ENCODE results near the gene TIMP3. TPM values are rescaled to one million over a fixed set of nuclear protein-coding genes. Genes with fewer than 3 reads are reported as not detected.

The TIMP3 gene
- polyA plus RNA-seq, 12 donors = 100 to 167 (median 124) TPM; not detected in 1

- DNase-seq = no peak
Measured at GRCh38 chr22:32826537-32826936, 25.0 kb downstream of the TIMP3 start.

DNA sequence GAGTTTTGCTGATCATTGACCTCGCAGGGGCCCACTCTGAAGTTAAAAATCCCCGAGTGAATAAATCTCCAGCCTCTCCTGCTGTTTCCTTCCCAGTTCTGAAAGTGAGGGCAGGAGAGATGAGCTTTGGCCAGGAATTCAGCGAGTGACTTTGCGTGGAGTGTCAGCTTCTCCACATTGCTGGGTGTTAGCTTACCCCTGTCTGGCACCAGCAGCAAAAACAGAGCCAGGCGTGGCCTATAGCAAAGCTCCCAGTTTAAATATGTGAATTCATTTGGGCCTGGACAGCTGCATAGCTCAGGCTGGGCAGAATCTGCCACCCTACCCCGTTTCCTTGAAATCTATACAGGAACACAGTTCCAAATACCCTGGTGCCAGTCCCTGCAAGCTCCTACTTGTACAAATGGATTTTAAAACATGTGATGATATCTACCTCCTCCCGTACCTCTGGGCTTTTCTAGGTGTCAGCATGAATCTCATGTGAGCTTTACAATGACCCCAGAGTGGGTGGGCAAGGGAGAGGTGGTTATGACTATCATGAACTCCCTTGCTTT lies 25.6 kb downstream of the TIMP3 start:
- DNase-seq = no peak

GRCh38 chr22:32828150-32828549 lies 26.6 kb downstream of the TIMP3 start:
- no peak for DNase-seq

- no peak for DNase-seq
Measured at GRCh38 chr22:32828561-32828960, 27.1 kb downstream of the TIMP3 start.

- no peak for DNase-seq
Measured at GRCh38 chr22:32829451-32829851, 27.9 kb downstream of the TIMP3 start.

- no peak for DNase-seq
Measured at GRCh38 chr22:32830473-32830872, 29.0 kb downstream of the TIMP3 start.

GRCh38 chr22:32830957-32831356 lies 29.5 kb downstream of the TIMP3 start:
- DNase-seq = no peak

GRCh38 chr22:32831584-32831983 lies 30.1 kb downstream of the TIMP3 start:
- no peak for DNase-seq

DNA sequence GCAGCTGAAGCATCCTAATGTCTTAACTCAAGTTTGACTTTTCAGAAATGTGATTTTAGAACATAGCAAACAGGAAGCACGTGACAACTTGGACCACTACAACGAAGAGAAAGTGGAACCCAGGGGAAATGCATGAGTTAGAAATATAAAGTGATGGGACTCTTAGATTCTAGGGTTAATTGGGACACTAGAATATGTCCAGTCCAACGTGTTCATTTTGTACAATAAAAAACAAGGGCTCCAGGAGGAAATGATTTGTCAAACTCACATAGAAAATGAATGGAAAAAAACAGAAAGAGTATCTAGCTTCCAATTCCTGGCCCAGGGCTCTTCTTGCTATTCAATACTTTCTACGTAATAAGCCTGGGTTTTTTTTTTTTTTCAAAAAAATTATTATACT lies 30.7 kb downstream of the TIMP3 start:
- peak; percentile 55 for DNase-seq

DNA sequence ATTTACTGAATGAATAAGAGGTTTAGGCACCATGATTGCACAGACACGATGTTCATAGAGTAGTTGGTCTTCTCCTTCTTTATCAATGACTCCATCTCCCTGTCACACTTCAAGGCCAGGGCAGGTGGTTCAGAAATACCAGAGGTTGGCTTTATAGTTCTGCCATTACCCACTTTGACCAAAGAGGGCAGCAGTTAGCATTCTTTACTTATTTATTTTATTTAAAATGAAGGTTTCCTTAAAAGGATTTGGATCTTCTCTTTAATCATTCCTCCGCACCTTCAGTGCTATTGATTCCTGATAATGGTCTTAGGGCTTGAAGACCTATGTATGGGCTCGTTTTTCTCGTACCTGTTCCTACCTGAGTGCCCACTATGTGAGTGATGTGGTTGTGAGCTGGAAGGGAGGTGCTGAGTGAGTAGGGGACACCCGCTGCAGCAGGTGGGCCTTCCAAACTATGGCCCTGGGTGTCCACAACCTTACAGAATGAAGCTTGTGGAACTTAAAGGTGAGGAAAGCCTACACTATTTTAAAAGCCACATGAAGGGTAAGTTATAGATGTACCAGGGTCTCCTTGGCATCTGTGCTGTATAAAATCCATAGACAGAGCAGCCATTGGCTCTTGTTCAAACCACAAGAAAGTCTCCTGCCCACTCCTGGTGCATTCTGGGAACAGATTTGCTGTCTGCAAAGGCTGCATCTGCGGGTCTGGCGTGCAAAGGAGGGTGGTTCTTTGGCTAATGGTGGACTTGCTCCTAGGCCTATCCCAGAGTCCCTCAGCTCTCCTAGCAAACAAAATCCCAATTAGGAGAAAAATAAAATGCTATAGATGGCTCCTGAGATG lies 35.0 kb downstream of the TIMP3 start:
- DNase-seq = no peak

DNA sequence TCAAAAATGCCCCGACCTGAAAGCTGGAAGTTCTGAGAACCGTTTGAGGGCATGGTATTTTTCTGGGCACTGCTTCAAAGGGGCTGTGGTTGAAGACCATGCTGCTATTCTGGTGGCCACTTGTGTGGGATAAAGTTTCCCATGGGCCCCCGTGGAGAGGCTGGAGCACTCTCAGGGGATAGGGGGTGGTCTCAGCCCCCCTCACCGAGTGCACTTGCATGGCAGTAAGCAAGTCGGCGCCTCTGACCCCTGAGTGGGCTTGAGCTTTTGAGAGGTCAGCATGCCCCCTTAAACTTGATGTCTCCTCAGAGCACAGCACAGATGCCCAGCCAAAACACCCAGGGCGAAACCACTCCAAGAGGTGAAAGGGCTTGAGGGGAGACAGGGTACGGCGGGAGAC lies 35.6 kb downstream of the TIMP3 start:
- DNase-seq = no peak

- no peak for DNase-seq
Measured at GRCh38 chr22:32837803-32838202, 36.3 kb downstream of the TIMP3 start.

DNA sequence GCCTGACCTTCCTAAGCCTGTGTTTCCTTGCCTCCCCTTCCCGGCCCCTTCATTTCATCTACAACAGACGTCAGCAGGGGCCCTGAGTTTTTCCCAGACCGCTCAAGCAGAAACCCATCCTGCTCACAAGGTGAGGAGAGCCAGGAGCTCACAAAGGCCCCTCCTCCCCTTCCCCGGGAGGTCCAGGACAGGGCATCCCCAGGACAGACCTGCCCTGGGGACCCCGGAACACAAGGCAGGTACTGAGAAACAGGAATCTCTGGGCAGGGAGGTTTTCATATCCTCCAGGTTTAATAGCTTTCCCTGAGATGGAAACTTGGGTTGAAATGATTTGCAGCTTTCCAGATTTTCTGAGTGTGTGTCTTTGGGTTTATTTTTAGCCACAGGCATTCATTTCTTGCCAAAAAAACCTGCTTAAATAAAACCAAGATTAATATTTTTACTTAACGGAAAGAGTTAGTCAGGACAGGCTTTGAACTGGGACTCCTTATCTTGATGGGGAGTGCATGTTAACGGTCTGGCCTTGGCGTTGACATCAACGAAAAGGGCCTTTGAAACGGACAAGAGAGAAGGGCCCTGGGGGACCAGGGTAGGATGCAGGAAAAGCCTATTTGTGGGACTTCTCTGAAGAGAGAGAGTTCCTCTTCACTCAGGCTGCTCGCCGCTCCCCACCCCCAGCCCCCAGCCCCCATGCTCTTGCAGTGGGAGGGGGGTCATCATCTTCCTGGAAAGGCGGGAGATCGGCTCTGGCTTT lies 38.5 kb downstream of the TIMP3 start:
- DNase-seq = peak; percentile 85

DNA sequence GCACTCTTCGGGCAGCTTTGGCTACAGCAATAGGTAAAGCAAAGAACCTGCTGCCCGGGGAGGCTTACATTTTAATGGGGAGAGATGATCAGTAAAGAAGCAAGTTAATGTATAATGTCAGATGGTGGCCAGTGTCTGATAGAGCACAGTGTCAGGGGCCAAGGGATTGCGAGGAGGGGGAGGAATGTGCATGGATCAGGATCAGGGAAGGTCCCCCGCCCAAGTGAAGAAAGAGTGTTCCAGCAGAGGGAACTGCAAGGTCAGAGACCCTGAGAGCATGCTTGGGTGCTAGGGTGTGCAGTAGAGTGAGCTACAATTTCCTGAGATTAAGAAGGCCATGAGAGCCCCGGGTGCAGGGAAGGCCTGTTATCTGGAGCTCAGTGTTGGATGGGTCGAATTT lies 39.7 kb downstream of the TIMP3 start:
- no peak for DNase-seq

GRCh38 chr22:32842486-32842885 lies 41.0 kb downstream of the TIMP3 start:
- no peak for DNase-seq

GRCh38 chr22:32843300-32843699 lies 41.8 kb downstream of the TIMP3 start:
- DNase-seq = no peak

GRCh38 chr22:32844251-32844650 lies 42.7 kb downstream of the TIMP3 start:
- DNase-seq = no peak

DNA sequence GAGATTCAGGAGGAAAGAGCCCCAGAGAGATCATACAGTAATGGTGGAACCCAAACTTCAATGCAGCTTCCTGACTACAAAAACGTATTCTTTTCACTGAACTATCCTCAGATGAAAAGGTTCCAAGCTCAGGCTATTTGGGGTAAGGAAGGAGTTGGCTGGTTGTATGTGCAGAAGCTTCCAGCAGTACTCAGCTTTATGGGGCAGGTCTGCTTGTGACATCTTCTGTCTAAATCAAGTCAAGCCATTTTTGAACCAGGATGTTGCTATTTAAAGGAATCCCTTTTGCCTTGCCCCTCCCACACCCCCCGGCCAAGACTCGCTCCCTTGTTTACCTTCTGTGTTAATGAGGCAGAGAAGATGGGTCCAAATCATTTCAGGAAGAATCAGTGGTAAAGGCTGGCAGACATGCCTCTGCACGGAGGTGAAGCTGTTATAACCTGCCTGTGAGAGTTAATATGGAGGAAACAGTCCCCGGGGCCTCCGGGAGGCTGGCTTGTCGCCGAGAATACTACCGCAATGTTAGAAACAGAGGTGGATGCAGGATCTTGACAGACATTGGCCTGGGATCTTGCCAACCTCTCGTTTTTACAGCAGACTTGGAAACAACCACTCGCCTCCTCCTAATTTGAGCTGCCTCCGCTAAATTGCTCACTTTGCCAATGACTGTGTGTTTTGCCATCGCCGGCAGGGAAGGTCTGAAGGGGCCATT lies 45.4 kb downstream of the TIMP3 start:
- peak; percentile 51 for DNase-seq

- DNase-seq = no peak
Measured at GRCh38 chr22:32848226-32848625, 46.7 kb downstream of the TIMP3 start.

- DNase-seq = no peak
Measured at GRCh38 chr22:32849501-32849900, 48.0 kb downstream of the TIMP3 start.

DNA sequence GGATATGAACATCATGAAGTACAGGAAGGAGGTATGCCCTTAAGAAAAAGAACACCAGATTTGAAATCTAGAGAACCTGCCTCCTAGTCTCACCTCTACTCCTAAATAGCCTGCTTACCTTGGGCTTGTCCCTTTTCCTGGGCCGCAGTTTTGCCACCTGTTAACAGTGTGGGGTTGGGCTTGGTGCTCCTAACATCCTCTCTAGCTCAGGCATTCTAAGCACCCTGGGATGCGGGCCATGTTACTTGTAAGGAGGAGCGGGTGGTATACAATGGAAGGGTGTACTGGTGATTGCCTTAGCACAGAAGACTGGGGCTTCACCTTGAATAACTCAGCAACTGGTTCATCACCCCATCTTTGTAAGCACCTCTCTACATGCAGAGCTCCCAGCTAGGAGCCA lies 48.7 kb downstream of the TIMP3 start:
- no peak for DNase-seq

Data from muscle of arm (tissue), 12 donors.